GM21360 (cell line): Measurements from ENCODE around the gene ARAP3.

ENCODE experiments used
- ATAC-seq: cut with Tn5 transposase; IDR thresholded peaks from one replicate; pipeline ENCODE4 v1.9.1; 2021; ENCODE audit warnings: mild to moderate bottlenecking, moderate library complexity; ENCODE audit not compliant: unreplicated experiment

Gene ARAP3

GRCh38 chr5:141647242-141647641, 34.8 kb downstream of the ARAP3 start:
- no peak for ATAC-seq

- ATAC-seq: no peak
Measured at GRCh38 chr5:141646026-141646425, 36.0 kb downstream of the ARAP3 start.

- peak; percentile 43 for ATAC-seq
Measured at GRCh38 chr5:141641634-141642267, 40.3 kb downstream of the ARAP3 start.

- no peak for ATAC-seq
Measured at GRCh38 chr5:141640698-141641097, 41.3 kb downstream of the ARAP3 start.

GRCh38 chr5:141640051-141640415, 42.0 kb downstream of the ARAP3 start:
- no peak for ATAC-seq

GRCh38 chr5:141639357-141640050, 42.5 kb downstream of the ARAP3 start:
- no peak for ATAC-seq

GRCh38 chr5:141638771-141639170, 43.3 kb downstream of the ARAP3 start:
- ATAC-seq: no peak

GRCh38 chr5:141637767-141638419, 44.1 kb downstream of the ARAP3 start:
- ATAC-seq: peak; percentile 24

- peak; percentile 20 for ATAC-seq
Measured at GRCh38 chr5:141637123-141637766, 44.8 kb downstream of the ARAP3 start.

GRCh38 chr5:141636413-141637122, 45.5 kb downstream of the ARAP3 start, which contains the start of the genes HDAC3 and RELL2:
TSS of gene HDAC3 (minus strand) at chr5:141636849. CDS start at chr5:141636790, 59 bp downstream.
TSS of gene RELL2 (plus strand) at chr5:141636997. CDS start at chr5:141638226, 1,229 bp downstream.
- peak; percentile 60 for ATAC-seq

GRCh38 chr5:141636106-141636412, 46.0 kb downstream of the ARAP3 start:
- no peak for ATAC-seq

- no peak for ATAC-seq
Measured at GRCh38 chr5:141635646-141636045, 46.4 kb downstream of the ARAP3 start.

GRCh38 chr5:141634720-141635119, 47.3 kb downstream of the ARAP3 start:
- no peak for ATAC-seq

- ATAC-seq: peak; percentile 71
Measured at GRCh38 chr5:141633871-141634561, 48.0 kb downstream of the ARAP3 start.

- ATAC-seq: no peak
Measured at GRCh38 chr5:141632650-141633049, 49.4 kb downstream of the ARAP3 start.

GRCh38 chr5:141630570-141631140, 51.4 kb downstream of the ARAP3 start:
- ATAC-seq: no peak

GRCh38 chr5:141628175-141628788, 53.7 kb downstream of the ARAP3 start:
- ATAC-seq: no peak

GRCh38 chr5:141623611-141624010, 58.4 kb downstream of the ARAP3 start:
- ATAC-seq: no peak

GRCh38 chr5:141623186-141623585, 58.8 kb downstream of the ARAP3 start:
- peak; percentile 51 for ATAC-seq
